ENCODE data around the gene FADD. TPM values are rescaled to one million over a fixed set of nuclear protein-coding genes. Genes with fewer than 3 reads are reported as not detected.

The FADD gene
- polyA plus RNA-seq, 1 donor (not counting 4 experiments of a cell fraction or from before 2014, with no cell fraction given) = 33.7 TPM

- DNase-seq (ENCODE audit: low read depth, low spot score) (no peak), FAIRE-seq (no peak)
- peaks cover 3 to 8% of the 10 kb centered on the region in 2 experiments for H3K36me3 ChIP-seq (ENCODE audit: control insufficient read depth in 2 of 2, extremely low read depth in 1 of 2, insufficient read depth in 2 of 2, low read length in 2 of 2)
- no peak overlapping the region for H3K4me2 ChIP-seq (ENCODE audit: control insufficient read depth, extremely low read depth, insufficient read depth, low read depth, low read length)
- H3K79me2 ChIP-seq (ENCODE audit: control insufficient read depth, insufficient read depth, low read length) = no peaks in the 10 kb centered on the region
- no peaks in the 10 kb centered on the region for H3K9me3 ChIP-seq (ENCODE audit: control insufficient read depth, low read depth, low read length)
- no peaks in the 10 kb centered on the region for H3K27me3 ChIP-seq (ENCODE audit: control insufficient read depth, extremely low read depth, insufficient read depth, low read length)
- TF ChIP-seq, protein P1, sequence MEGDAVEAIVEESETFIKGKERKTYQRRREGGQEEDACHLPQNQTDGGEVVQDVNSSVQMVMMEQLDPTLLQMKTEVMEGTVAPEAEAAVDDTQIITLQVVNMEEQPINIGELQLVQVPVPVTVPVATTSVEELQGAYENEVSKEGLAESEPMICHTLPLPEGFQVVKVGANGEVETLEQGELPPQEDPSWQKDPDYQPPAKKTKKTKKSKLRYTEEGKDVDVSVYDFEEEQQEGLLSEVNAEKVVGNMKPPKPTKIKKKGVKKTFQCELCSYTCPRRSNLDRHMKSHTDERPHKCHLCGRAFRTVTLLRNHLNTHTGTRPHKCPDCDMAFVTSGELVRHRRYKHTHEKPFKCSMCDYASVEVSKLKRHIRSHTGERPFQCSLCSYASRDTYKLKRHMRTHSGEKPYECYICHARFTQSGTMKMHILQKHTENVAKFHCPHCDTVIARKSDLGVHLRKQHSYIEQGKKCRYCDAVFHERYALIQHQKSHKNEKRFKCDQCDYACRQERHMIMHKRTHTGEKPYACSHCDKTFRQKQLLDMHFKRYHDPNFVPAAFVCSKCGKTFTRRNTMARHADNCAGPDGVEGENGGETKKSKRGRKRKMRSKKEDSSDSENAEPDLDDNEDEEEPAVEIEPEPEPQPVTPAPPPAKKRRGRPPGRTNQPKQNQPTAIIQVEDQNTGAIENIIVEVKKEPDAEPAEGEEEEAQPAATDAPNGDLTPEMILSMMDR (optimal IDR thresholded peaks at IDR 0.05 in 1 of 3, IDR thresholded peaks at IDR 0.05 in 1 of 3, conservative IDR thresholded peaks at IDR 0.05 in 1 of 3; ENCODE audit: extremely low read depth in 1 of 3, insufficient read depth in 2 of 3, low read length in 3 of 3) = no peak
- TF ChIP-seq EZH2 (IDR thresholded peaks at IDR 0.05; ENCODE audit: low read length) = no peak
- H2AFZ ChIP-seq (ENCODE audit: control insufficient read depth, low read length) = no peak overlapping the region
- dilution Hi-C loops (cut with MboI; ENCODE audit: extremely low pct_ligation_motif_present, low sequenced_read_pairs) = no loop called here
- H3K27ac ChIP-seq (ENCODE audit: control insufficient read depth, insufficient read depth, low read length) = no peak overlapping the region
- no peak overlapping the region for H3K9ac ChIP-seq (ENCODE audit: control insufficient read depth, extremely low read depth, insufficient read depth, low read length)
- H3K4me1 ChIP-seq (ENCODE audit: control insufficient read depth, extremely low read depth, insufficient read depth, low read length) = no peaks in the 10 kb centered on the region
- H4K20me1 ChIP-seq (ENCODE audit: control insufficient read depth, extremely low read depth, insufficient read depth, low read length) = no peaks in the 10 kb centered on the region
- H3K9me1 ChIP-seq (ENCODE audit: control insufficient read depth, extremely low read depth, insufficient read depth, low read length) = no peaks in the 10 kb centered on the region
- H3K4me3 ChIP-seq (ENCODE audit: control insufficient read depth in 2 of 3, extremely low read depth in 1 of 3, insufficient read depth in 2 of 3, low read depth in 1 of 3, low read length in 3 of 3) = no peak overlapping the region
These were observed 34.7 kb upstream of the FADD start for GRCh38 chr11:70168405-70168754.

- H3K9me3 ChIP-seq (ENCODE audit: control insufficient read depth, low read depth, low read length) = no peaks in the 10 kb centered on the region
- no peak overlapping the region for H2AFZ ChIP-seq (ENCODE audit: control insufficient read depth, low read length)
- no peak for DNase-seq (ENCODE audit: low read depth, low spot score)
- H3K36me3 ChIP-seq (ENCODE audit: control insufficient read depth in 2 of 2, extremely low read depth in 1 of 2, insufficient read depth in 2 of 2, low read length in 2 of 2) = peaks cover 3 to 7% of the 10 kb centered on the region in 2 experiments
- H3K4me1 ChIP-seq (ENCODE audit: control insufficient read depth, extremely low read depth, insufficient read depth, low read length) = no peaks in the 10 kb centered on the region
- TF ChIP-seq, protein P1 (optimal IDR thresholded peaks at IDR 0.05 in 1 of 3, IDR thresholded peaks at IDR 0.05 in 1 of 3, conservative IDR thresholded peaks at IDR 0.05 in 1 of 3; ENCODE audit: extremely low read depth in 1 of 3, insufficient read depth in 2 of 3, low read length in 3 of 3) = no peak
- TF ChIP-seq EZH2 (IDR thresholded peaks at IDR 0.05; ENCODE audit: low read length) = no peak
- H3K4me2 ChIP-seq (ENCODE audit: control insufficient read depth, extremely low read depth, insufficient read depth, low read depth, low read length) = no peak overlapping the region
- no peak overlapping the region for H3K4me3 ChIP-seq (ENCODE audit: control insufficient read depth in 2 of 3, extremely low read depth in 1 of 3, insufficient read depth in 2 of 3, low read depth in 1 of 3, low read length in 3 of 3)
- no peak for FAIRE-seq
- no peaks in the 10 kb centered on the region for H4K20me1 ChIP-seq (ENCODE audit: control insufficient read depth, extremely low read depth, insufficient read depth, low read length)
- H3K9me1 ChIP-seq (ENCODE audit: control insufficient read depth, extremely low read depth, insufficient read depth, low read length) = no peaks in the 10 kb centered on the region
- dilution Hi-C loops (cut with MboI; ENCODE audit: extremely low pct_ligation_motif_present, low sequenced_read_pairs) = no loop called here
- H3K27me3 ChIP-seq (ENCODE audit: control insufficient read depth, extremely low read depth, insufficient read depth, low read length) = no peaks in the 10 kb centered on the region
- no peaks in the 10 kb centered on the region for H3K79me2 ChIP-seq (ENCODE audit: control insufficient read depth, insufficient read depth, low read length)
- H3K9ac ChIP-seq (ENCODE audit: control insufficient read depth, extremely low read depth, insufficient read depth, low read length) = no peak overlapping the region
- no peak overlapping the region for H3K27ac ChIP-seq (ENCODE audit: control insufficient read depth, insufficient read depth, low read length)
These were observed 34.0 kb upstream of the FADD start for GRCh38 chr11:70169127-70169526.

Measured in keratinocyte (primary cell).